Fibroblast of mammary gland (primary cell): ENCODE results near the gene NME7.

Source experiments
- DNase-seq: peaks from one replicate; pipeline ENCODE4 v3.0.0-alpha.2; 2010; ENCODE audit warnings: low read depth
- H3K4me3 ChIP-seq: 2 replicates; pipeline ENCODE4 v1.5.1; 2011; ENCODE audit warnings: low read depth, mild to moderate bottlenecking, low read length, moderate library complexity; ENCODE audit not compliant: control insufficient read depth
- TF ChIP-seq, protein P1 (sequence below): conservative IDR thresholded peaks from 2 replicates; pipeline ENCODE4 v1.5.1; 2011; ENCODE audit warnings: low read depth, low read length, inconsistent platforms; ENCODE audit not compliant: control insufficient read depth, insufficient read depth

NME7 gene

GRCh38 chr1:169143984-169144383, 223.6 kb downstream of the NME7 start:
- no peak for DNase-seq
- TF ChIP-seq, protein P1, sequence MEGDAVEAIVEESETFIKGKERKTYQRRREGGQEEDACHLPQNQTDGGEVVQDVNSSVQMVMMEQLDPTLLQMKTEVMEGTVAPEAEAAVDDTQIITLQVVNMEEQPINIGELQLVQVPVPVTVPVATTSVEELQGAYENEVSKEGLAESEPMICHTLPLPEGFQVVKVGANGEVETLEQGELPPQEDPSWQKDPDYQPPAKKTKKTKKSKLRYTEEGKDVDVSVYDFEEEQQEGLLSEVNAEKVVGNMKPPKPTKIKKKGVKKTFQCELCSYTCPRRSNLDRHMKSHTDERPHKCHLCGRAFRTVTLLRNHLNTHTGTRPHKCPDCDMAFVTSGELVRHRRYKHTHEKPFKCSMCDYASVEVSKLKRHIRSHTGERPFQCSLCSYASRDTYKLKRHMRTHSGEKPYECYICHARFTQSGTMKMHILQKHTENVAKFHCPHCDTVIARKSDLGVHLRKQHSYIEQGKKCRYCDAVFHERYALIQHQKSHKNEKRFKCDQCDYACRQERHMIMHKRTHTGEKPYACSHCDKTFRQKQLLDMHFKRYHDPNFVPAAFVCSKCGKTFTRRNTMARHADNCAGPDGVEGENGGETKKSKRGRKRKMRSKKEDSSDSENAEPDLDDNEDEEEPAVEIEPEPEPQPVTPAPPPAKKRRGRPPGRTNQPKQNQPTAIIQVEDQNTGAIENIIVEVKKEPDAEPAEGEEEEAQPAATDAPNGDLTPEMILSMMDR = no peak
- no peak overlapping the region for H3K4me3 ChIP-seq

DNA sequence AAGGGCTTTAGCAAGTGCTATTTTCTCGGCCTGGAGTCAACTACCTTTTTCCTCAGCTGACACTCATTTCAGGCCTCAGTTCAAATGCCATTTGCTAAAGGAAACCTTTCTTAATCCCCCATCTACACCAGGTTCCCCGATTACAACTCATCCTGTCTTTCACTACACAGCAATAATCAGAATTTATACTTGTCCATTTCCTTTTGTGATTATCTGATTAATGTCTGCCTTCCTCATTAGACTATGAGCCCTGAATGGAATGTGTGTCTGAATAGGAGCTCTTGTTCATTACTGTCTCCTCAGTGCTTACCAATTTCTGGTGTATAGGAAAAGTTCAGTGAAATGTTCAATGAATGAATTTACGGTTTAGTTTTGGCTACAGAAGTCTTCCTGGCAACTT, 224.3 kb downstream of the NME7 start:
- no peak for DNase-seq
- TF ChIP-seq, protein P1 = no peak
- H3K4me3 ChIP-seq = no peak overlapping the region

GRCh38 chr1:169142129-169142528, 225.5 kb downstream of the NME7 start:
- TF ChIP-seq, protein P1 = no peak
- DNase-seq = no peak
- no peak overlapping the region for H3K4me3 ChIP-seq

GRCh38 chr1:169141356-169141755, 226.2 kb downstream of the NME7 start:
- H3K4me3 ChIP-seq = no peak overlapping the region
- DNase-seq = no peak
- TF ChIP-seq, protein P1 = no peak

DNA sequence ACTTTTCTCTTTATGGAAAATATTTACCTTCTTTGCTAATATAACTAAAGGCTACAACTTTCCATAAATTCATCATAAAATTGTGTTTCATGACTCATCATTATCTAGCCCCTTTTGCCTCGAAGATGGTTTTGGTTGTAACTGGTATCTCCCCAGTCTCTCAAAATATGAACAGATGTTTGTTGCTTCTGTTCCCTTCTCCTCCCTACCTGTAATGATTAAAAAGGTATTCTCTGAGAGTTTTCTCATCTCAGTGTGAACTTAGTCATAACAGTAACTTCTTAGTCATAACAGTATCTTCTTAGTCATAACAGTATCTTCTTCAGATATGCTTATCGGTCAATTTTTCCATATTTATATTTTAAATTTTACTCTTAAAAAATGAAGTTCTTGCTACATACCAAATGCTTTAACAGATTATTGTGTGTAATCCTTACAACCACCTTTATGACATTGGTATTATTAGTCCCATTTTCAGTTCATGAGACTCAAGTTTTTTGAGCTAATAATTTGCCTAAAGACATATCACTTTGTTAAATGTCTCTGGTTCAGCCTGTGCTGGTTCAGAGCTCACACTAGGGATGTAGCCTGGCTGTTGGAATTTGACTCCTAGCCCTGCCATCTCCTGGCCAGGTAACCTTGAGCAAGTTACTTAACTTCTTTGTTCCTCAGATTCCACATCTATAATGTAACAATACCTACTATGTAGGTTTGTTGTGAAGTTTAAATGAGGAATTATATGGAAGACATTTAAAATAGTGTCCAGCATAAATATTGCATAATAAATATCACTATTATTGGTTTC, 228.5 kb downstream of the NME7 start:
- no peak overlapping the region for H3K4me3 ChIP-seq
- no peak for DNase-seq
- TF ChIP-seq, protein P1 = no peak

GRCh38 chr1:169137357-169137756, 230.2 kb downstream of the NME7 start:
- no peak for DNase-seq
- TF ChIP-seq, protein P1 = no peak

More at GRCh38 chr1:169137357-169137756, 230.2 kb downstream of the NME7 start:
- no peak overlapping the region for H3K4me3 ChIP-seq
